Activated T-helper 2 cell treated with anti-CD3 and anti-CD28 coated beads, Interferon-gamma antibody, Interleukin-2, Interleukin-4, amounts not matched to agents 10 μg/mL and 5 μg/mL and 100 μg/mL, durations not matched to agents 14 hours and 24 hours and 36 hours (primary cell): ENCODE data around the gene PARPBP. TPM values are rescaled to one million over a fixed set of nuclear protein-coding genes. Genes with fewer than 3 reads are reported as not detected.
"Not testable (repeated sequence)": the region's sequence is repeated elsewhere in the genome, so short reads cannot be mapped to it uniquely, and the experiment has no call there.

Experiments used
- DNase-seq: peaks from one replicate; pipeline ENCODE4 v3.0.0; 2021; ENCODE audit warnings: low spot score
- H3K27ac Mint-ChIP-seq: one replicate; pipeline ENCODE4 v1.8.0; 2021; ENCODE audit warnings: mixed read lengths
- H3K27me3 Mint-ChIP-seq: one replicate; pipeline ENCODE4 v1.8.0; 2021; ENCODE audit warnings: low read depth, mixed read lengths
- H3K36me3 Mint-ChIP-seq: one replicate; pipeline ENCODE4 v1.8.0; 2021; ENCODE audit warnings: low read depth, mixed read lengths
- H3K4me1 Mint-ChIP-seq: one replicate; pipeline ENCODE4 v1.8.0; 2021; ENCODE audit warnings: low read depth, mixed read lengths
- H3K4me3 Mint-ChIP-seq: one replicate; pipeline ENCODE4 v1.8.0; 2021; ENCODE audit warnings: low read depth, mild to moderate bottlenecking, moderate library complexity, mixed read lengths
- H3K9me3 Mint-ChIP-seq: one replicate; pipeline ENCODE4 v1.8.0; 2021; ENCODE audit warnings: mixed read lengths
- intact Hi-C: fragments of 100-400 bp; cut with micrococcal nuclease; formaldehyde crosslinking; loops from one replicate; pipeline ENCODE4 v1.15.1; 2023
- total RNA-seq: library from RNA; stranded (reverse); gene quantifications from 2 replicates; pipeline ENCODE4 v1.2.3, GENCODE V29; 2022

The PARPBP gene
- total RNA-seq: 27.0 and 27.4 TPM in 2 replicates

GRCh38 chr12:102119674-102120563 lies at the start of gene PARPBP, which contains the start of gene NUP37:
Gene PARPBP (plus strand): TSS chr12:102120183. CDS start chr12:102123889, 3,706 bp downstream.
Gene NUP37 (minus strand): TSS chr12:102120114. CDS start chr12:102118518, 1,596 bp downstream.
- intact Hi-C loops: loop anchor here (1.0 to 5.0 kb wide), 6 partner anchors 47 to 1722 kb away; partner anchors contain the start of genes NT5DC3 and PMCH
- peaks cover 36% of the 10 kb centered on the region for H3K4me1 Mint-ChIP-seq
- no peaks in the 10 kb centered on the region for H3K9me3 Mint-ChIP-seq
- no peaks in the 10 kb centered on the region for H3K27me3 Mint-ChIP-seq
- DNase-seq: peak; percentile 91
- H3K36me3 Mint-ChIP-seq: peaks cover 35% of the 10 kb centered on the region
- H3K27ac Mint-ChIP-seq: peak within 1 kb of the TSS; percentile 77
- peak within 1 kb of the TSS; percentile 89 for H3K4me3 Mint-ChIP-seq

GRCh38 chr12:102072092-102072491 lies 47.9 kb upstream of the PARPBP start:
- H3K9me3 Mint-ChIP-seq, H3K4me3 Mint-ChIP-seq, H3K27me3 Mint-ChIP-seq, H3K27ac Mint-ChIP-seq, DNase-seq, H3K4me1 Mint-ChIP-seq, intact Hi-C loops: not testable (repeated sequence)
- H3K36me3 Mint-ChIP-seq: peaks cover 33% of the 10 kb centered on the region

GRCh38 chr12:102080842-102081241 lies 39.1 kb upstream of the PARPBP start:
- Mint-ChIP-seq H3K9me3 (no peaks in the 10 kb centered on the region), H3K27me3 (no peaks in the 10 kb centered on the region), H3K36me3 (peaks cover 64% of the 10 kb centered on the region), H3K27ac (no peak overlapping the region), H3K4me3 (no peak overlapping the region), H3K4me1 (peaks cover 3% of the 10 kb centered on the region)
- intact Hi-C loops: no loop called here
- DNase-seq: no peak

GRCh38 chr12:102089228-102089835 lies 30.7 kb upstream of the PARPBP start:
- H3K4me1 Mint-ChIP-seq, intact Hi-C loops, H3K9me3 Mint-ChIP-seq, H3K27me3 Mint-ChIP-seq, DNase-seq, H3K4me3 Mint-ChIP-seq, H3K27ac Mint-ChIP-seq: not testable (repeated sequence)
- peaks cover 36% of the 10 kb centered on the region for H3K36me3 Mint-ChIP-seq

- no peak for DNase-seq
- Mint-ChIP-seq H3K9me3 (peaks cover 6% of the 10 kb centered on the region), H3K27me3 (no peaks in the 10 kb centered on the region), H3K27ac (no peak overlapping the region), H3K4me1 (peaks cover 18% of the 10 kb centered on the region), H3K36me3 (peaks cover 39% of the 10 kb centered on the region), H3K4me3 (no peak overlapping the region)
- intact Hi-C loops: loop anchor here (10.0 kb wide), 2 partner anchors 391 to 461 kb away; partner anchors contain the start of gene IGF1
These were observed 26.7 kb upstream of the PARPBP start for GRCh38 chr12:102093319-102093718.

- no peak for DNase-seq
- no peak overlapping the region for H3K27ac Mint-ChIP-seq
- peaks cover 41% of the 10 kb centered on the region for H3K36me3 Mint-ChIP-seq
- peaks cover 18% of the 10 kb centered on the region for H3K4me1 Mint-ChIP-seq
- intact Hi-C loops: loop anchor here (1.0 to 10.0 kb wide), 3 partner anchors 389 to 607 kb away; partner anchors contain the start of gene IGF1
- no peaks in the 10 kb centered on the region for H3K9me3 Mint-ChIP-seq
- H3K27me3 Mint-ChIP-seq: no peaks in the 10 kb centered on the region
- H3K4me3 Mint-ChIP-seq: no peak overlapping the region
These were observed 24.2 kb upstream of the PARPBP start for GRCh38 chr12:102095677-102096263.

- H3K36me3 Mint-ChIP-seq: peaks cover 42% of the 10 kb centered on the region
- H3K27ac Mint-ChIP-seq: no peak overlapping the region
- no peak for DNase-seq
- no peaks in the 10 kb centered on the region for H3K27me3 Mint-ChIP-seq
- peaks cover 18% of the 10 kb centered on the region for H3K4me1 Mint-ChIP-seq
- intact Hi-C loops: loop anchor here (10.0 kb wide), 2 partner anchors 388 to 458 kb away; partner anchors contain the start of gene IGF1
- no peaks in the 10 kb centered on the region for H3K9me3 Mint-ChIP-seq
- H3K4me3 Mint-ChIP-seq: no peak overlapping the region
These were observed 23.1 kb upstream of the PARPBP start for GRCh38 chr12:102096855-102097254.

GRCh38 chr12:102106905-102107304 lies 13.1 kb upstream of the PARPBP start:
- Mint-ChIP-seq H3K36me3 (peaks cover 96% of the 10 kb centered on the region), H3K27ac (no peak overlapping the region), H3K27me3 (no peaks in the 10 kb centered on the region), H3K4me1 (peaks cover 2% of the 10 kb centered on the region), H3K4me3 (no peak overlapping the region), H3K9me3 (peaks cover 46% of the 10 kb centered on the region)
- DNase-seq: no peak
- intact Hi-C loops: no loop called here

GRCh38 chr12:102107970-102108369 lies 12.0 kb upstream of the PARPBP start:
- Mint-ChIP-seq H3K4me1 (peaks cover 4% of the 10 kb centered on the region), H3K27me3 (no peaks in the 10 kb centered on the region), H3K36me3 (peaks cover 95% of the 10 kb centered on the region), H3K27ac (no peak overlapping the region), H3K4me3 (no peak overlapping the region), H3K9me3 (peaks cover 46% of the 10 kb centered on the region)
- intact Hi-C loops: no loop called here
- no peak for DNase-seq

GRCh38 chr12:102110782-102111181 lies 9.2 kb upstream of the PARPBP start:
- Mint-ChIP-seq H3K36me3 (peaks cover 78% of the 10 kb centered on the region), H3K27ac (no peak overlapping the region), H3K4me1 (peaks cover 6% of the 10 kb centered on the region), H3K9me3 (peaks cover 28% of the 10 kb centered on the region), H3K27me3 (no peaks in the 10 kb centered on the region), H3K4me3 (no peak overlapping the region)
- no peak for DNase-seq
- intact Hi-C loops: no loop called here

- no peaks in the 10 kb centered on the region for H3K27me3 Mint-ChIP-seq
- no peaks in the 10 kb centered on the region for H3K9me3 Mint-ChIP-seq
- intact Hi-C loops: no loop called here
- no peak for DNase-seq
- no peak overlapping the region for H3K27ac Mint-ChIP-seq
- H3K4me1 Mint-ChIP-seq: peaks cover 12% of the 10 kb centered on the region
- H3K4me3 Mint-ChIP-seq: no peak overlapping the region
- H3K36me3 Mint-ChIP-seq: peaks cover 63% of the 10 kb centered on the region
These were observed 5.8 kb upstream of the PARPBP start for GRCh38 chr12:102114212-102114611.

GRCh38 chr12:102116392-102116791 lies 3.6 kb upstream of the PARPBP start:
- H3K36me3 Mint-ChIP-seq: peaks cover 43% of the 10 kb centered on the region

More at GRCh38 chr12:102116392-102116791, 3.6 kb upstream of the PARPBP start:
- Mint-ChIP-seq H3K4me1 (peaks cover 19% of the 10 kb centered on the region), H3K27me3 (no peaks in the 10 kb centered on the region), H3K27ac (no peak overlapping the region), H3K4me3 (no peak overlapping the region), H3K9me3 (no peaks in the 10 kb centered on the region)
- intact Hi-C loops: no loop called here
- no peak for DNase-seq
